ENCODE measurements around the gene TRIM54. TPM values are rescaled to one million over a fixed set of nuclear protein-coding genes. Genes with fewer than 3 reads are reported as not detected.

The TRIM54 gene
- total and polyA plus RNA-seq, 9 of the 15 experiments (the other 6 are each of a cell fraction or from before 2014, with no cell fraction given): not detected

DNA sequence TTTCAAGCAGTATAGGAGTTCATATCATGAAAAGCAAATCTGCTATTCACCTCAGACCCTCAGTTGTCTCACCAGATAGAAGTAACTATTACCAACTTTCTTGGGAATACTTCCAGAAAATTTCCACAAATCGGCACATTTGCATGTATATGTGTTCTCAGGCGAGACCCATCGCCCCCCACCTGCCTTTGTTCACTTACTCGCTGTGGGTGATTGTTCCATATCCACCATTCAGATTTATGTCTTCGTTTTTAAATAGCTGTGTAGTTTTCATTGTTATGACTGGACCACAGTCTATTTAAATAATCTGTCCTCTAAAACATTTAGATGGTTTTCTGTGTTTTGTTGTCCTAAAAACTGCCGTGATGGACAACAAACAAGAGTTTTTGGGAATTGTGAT, 3.3 kb downstream of the TRIM54 start (continued):
- no peak for TF ChIP-seq KLF1 (tag; IDR thresholded peaks at IDR 0.05)

DNA sequence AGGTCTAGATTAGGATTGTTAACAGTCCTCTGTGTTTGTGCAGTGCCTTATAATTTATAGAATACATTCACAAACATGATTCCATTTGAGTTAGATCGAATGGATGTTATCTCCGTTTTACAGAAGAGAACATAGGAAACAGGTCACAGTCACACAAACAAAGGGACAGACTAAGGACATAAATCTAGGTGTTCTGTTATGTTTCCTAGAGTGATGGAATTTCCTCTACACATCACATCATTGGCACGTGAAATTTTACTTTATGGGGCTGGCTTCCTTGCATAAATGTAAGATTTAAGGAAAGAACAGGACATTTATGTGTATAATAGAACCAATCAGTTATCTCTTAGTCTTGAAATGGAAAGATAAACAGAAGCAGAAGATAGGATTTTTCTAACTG, 6.4 kb downstream of the TRIM54 start:
- WGBS (ENCODE audit: insufficient coverage, low coverage, missing lambda C conversion rate): 5% methylated on average over 3 of the region's 3 CpGs
- H2AFZ ChIP-seq (ENCODE audit: low read depth, low read length): no peak overlapping the region
- FAIRE-seq: no peak

More for the DNA sequence above, 6.4 kb downstream of the TRIM54 start:
- peaks cover 4 to 9% of the 10 kb centered on the region in 2 experiments; a peak in 4 of 5 replicates for H3K4me1 ChIP-seq (replicated peaks in 1 of 2; ENCODE audit: control insufficient read depth in 2 of 2, insufficient read depth in 2 of 2, low read length in 2 of 2)
- TF ChIP-seq RBM22 (IDR thresholded peaks at IDR 0.05; ENCODE audit: low read depth, low read length, poor library complexity, severe bottlenecking) (no peak), CTBP1 (IDR thresholded peaks at IDR 0.05; ENCODE audit: borderline replicate concordance) (no peak), ERF (CRISPR knock-in tag; IDR thresholded peaks at IDR 0.05) (no peak), BRCA1 (IDR thresholded peaks at IDR 0.05) (no peak), BRCA1 (CRISPR knock-in tag; IDR thresholded peaks at IDR 0.05) (no peak)
- TF ChIP-seq, protein P1, sequence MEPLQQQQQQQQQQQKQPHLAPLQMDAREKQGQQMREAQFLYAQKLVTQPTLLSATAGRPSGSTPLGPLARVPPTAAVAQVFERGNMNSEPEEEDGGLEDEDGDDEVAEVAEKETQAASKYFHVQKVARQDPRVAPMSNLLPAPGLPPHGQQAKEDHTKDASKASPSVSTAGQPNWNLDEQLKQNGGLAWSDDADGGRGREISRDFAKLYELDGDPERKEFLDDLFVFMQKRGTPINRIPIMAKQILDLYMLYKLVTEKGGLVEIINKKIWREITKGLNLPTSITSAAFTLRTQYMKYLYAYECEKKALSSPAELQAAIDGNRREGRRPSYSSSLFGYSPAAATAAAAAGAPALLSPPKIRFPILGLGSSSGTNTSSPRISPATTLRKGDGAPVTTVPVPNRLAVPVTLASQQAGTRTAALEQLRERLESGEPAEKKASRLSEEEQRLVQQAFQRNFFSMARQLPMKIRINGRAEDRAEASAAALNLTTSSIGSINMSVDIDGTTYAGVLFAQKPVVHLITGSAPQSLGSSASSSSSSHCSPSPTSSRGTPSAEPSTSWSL (CRISPR knock-in tag; IDR thresholded peaks at IDR 0.05; ENCODE audit: borderline replicate concordance): no peak
- TF ChIP-seq, protein P2, sequence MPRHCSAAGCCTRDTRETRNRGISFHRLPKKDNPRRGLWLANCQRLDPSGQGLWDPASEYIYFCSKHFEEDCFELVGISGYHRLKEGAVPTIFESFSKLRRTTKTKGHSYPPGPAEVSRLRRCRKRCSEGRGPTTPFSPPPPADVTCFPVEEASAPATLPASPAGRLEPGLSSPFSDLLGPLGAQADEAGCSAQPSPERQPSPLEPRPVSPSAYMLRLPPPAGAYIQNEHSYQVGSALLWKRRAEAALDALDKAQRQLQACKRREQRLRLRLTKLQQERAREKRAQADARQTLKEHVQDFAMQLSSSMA (CRISPR knock-in tag; IDR thresholded peaks at IDR 0.05): no peak
- intact Hi-C loops (cut with micrococcal nuclease): loop anchor here (10.0 kb wide), 1 partner anchor 444 kb away; the partner anchor contains the start of gene DPYSL5
- no peaks in the 10 kb centered on the region for H3K79me2 ChIP-seq (ENCODE audit: control insufficient read depth, insufficient read depth, low read length)
- ATAC-seq (no peak), DNase-seq (ENCODE audit: extremely low read depth in 1 of 4, low spot score in 3 of 4) (no peak)
- H3K36me3 ChIP-seq (ENCODE audit: control insufficient read depth, insufficient read depth, low read length): no peaks in the 10 kb centered on the region
- H3K9me1 ChIP-seq (ENCODE audit: control insufficient read depth, insufficient read depth, low read length): no peaks in the 10 kb centered on the region
- no peak overlapping the region for H3K27ac ChIP-seq (ENCODE audit: extremely low read depth, low read depth, low read length)
- no peak overlapping the region for H3K4me2 ChIP-seq (ENCODE audit: insufficient read depth, low read length)
- H3K27me3 ChIP-seq (ENCODE audit: control insufficient read depth in 2 of 2, insufficient read depth in 2 of 2, low read length in 2 of 2): no peaks in the 10 kb centered on the region
- in situ Hi-C loops (cut with MboI): loop anchor here (5.0 kb wide), 1 partner anchor 51 kb away; no protein-coding TSS in a partner anchor
- H3K9ac ChIP-seq (ENCODE audit: insufficient read depth in 1 of 2, low read depth in 2 of 2, low read length in 2 of 2): no peak overlapping the region
- ChIA-PET CTCF (ENCODE audit: low intra/inter-chr PET ratio) (no interaction called here), POLR2A (interaction anchor here (1.1 kb wide), 1 partner anchor 10 kb away, joined by 3 read pairs; no protein-coding TSS in a partner anchor)
- no TSS peak for BruUV-seq (replicated peaks)
- H3K9me3 ChIP-seq (replicated peaks; ENCODE audit: control insufficient read depth, insufficient read depth, low read depth, low read length): no peaks in the 10 kb centered on the region
- no peak overlapping the region for H3K4me3 ChIP-seq
- no peaks in the 10 kb centered on the region for H4K20me1 ChIP-seq (replicated peaks; ENCODE audit: control insufficient read depth, insufficient read depth, low read length)
